Neural cell (in vitro differentiated cells): ENCODE measurements around the gene USP7. TPM values are rescaled to one million over a fixed set of nuclear protein-coding genes. Genes with fewer than 3 reads are reported as not detected.

Experiments used
- H2AFZ ChIP-seq: fragments of 200-600, 300-800 bp; sonication (generic), shearing (Covaris generic); 2 replicates; pipeline ENCODE4 v1.6.0; 2014; ENCODE audit warnings: low read depth, mild to moderate bottlenecking, antibody characterized with exemption, low read length, moderate library complexity
- H3F3A ChIP-seq: fragments of 200-600 bp; shearing (Covaris generic); 2 replicates; pipeline ENCODE4 v1.6.1; 2016; ENCODE audit warnings: mild to moderate bottlenecking, moderate library complexity, mixed read lengths, antibody characterized with exemption, low read length; ENCODE audit not compliant: insufficient read depth, poor library complexity, severe bottlenecking
- H3K27ac ChIP-seq: fragments of 200-600, 300-800 bp; sonication (generic), shearing (Covaris generic); 2 replicates; pipeline ENCODE4 v1.5.1; 2014; ENCODE audit warnings: mild to moderate bottlenecking, low read length, moderate library complexity
- H3K27me3 ChIP-seq: fragments of 300-800, 200-600 bp; sonication (generic), shearing (Covaris generic); 2 replicates; pipeline ENCODE4 v1.6.0; 2014; ENCODE audit warnings: mild to moderate bottlenecking, low read depth, low read length, moderate library complexity; ENCODE audit not compliant: insufficient read depth
- H3K36me3 ChIP-seq: fragments of 300-800, 200-600 bp; sonication (generic), shearing (Covaris generic); 2 replicates; pipeline ENCODE4 v1.5.1; 2014; ENCODE audit warnings: mild to moderate bottlenecking, antibody characterized with exemption, low read length, moderate library complexity; ENCODE audit not compliant: insufficient read depth
- H3K4me2 ChIP-seq: fragments of 300-800, 200-600 bp; sonication (generic), shearing (Covaris generic); 2 replicates; pipeline ENCODE4 v1.6.0; 2014; ENCODE audit warnings: mild to moderate bottlenecking, low read length
- H3K4me3 ChIP-seq: fragments of 300-800, 200-600 bp; sonication (generic), shearing (Covaris generic); 2 replicates; pipeline ENCODE4 v1.5.1; 2014; ENCODE audit warnings: mild to moderate bottlenecking, low read length, moderate library complexity
- H3K79me2 ChIP-seq: fragments of 200-600 bp; shearing (Covaris generic); replicated peaks from 2 replicates; pipeline ENCODE4 v1.6.0; 2014; ENCODE audit warnings: mild to moderate bottlenecking, low read length, moderate library complexity; ENCODE audit not compliant: insufficient read depth
- H3K9ac ChIP-seq: fragments of 300-800, 200-600 bp; sonication (generic), shearing (Covaris generic); 2 replicates; pipeline ENCODE4 v1.6.1; 2016; ENCODE audit warnings: mild to moderate bottlenecking, low read length, mixed read lengths
- H3K9me2 ChIP-seq: fragments of 200-600 bp; shearing (Covaris generic); 2 replicates; pipeline ENCODE4 v1.6.1; 2016; ENCODE audit warnings: mild to moderate bottlenecking, low read length, mixed read lengths; ENCODE audit not compliant: insufficient read depth
- H3K9me3 ChIP-seq: fragments of 200-600, 300-800 bp; sonication (generic), shearing (Covaris generic); 2 replicates; pipeline ENCODE4 v1.6.1; 2016; ENCODE audit warnings: mild to moderate bottlenecking, mixed run types, low read length, moderate library complexity, mixed read lengths
- H4K20me1 ChIP-seq: fragments of 200-600 bp; shearing (Covaris generic); 2 replicates; pipeline ENCODE4 v1.6.1; 2016; ENCODE audit warnings: mild to moderate bottlenecking, mixed run types; ENCODE audit not compliant: insufficient read depth
- EP300 ChIP-seq: fragments of 450-650 bp; conservative IDR thresholded peaks from 2 replicates; pipeline ENCODE4 v1.6.1; 2014; ENCODE audit warnings: antibody characterized with exemption, mild to moderate bottlenecking, moderate library complexity; ENCODE audit not compliant: poor library complexity, severe bottlenecking
- EZH2 ChIP-seq: fragments of 200-600, 300-800 bp; shearing (Covaris generic), sonication (generic); IDR thresholded peaks from 2 replicates; pipeline ENCODE4 v1.6.1; 2014; ENCODE audit warnings: antibody characterized with exemption, low read length, borderline replicate concordance, mild to moderate bottlenecking; ENCODE audit not compliant: insufficient read depth, poor library complexity, severe bottlenecking
- MXI1 ChIP-seq: fragments of 450-650 bp; conservative IDR thresholded peaks from 2 replicates; pipeline ENCODE4 v1.6.1; 2014; ENCODE audit warnings: antibody characterized with exemption, mild to moderate bottlenecking; ENCODE audit not compliant: poor library complexity, severe bottlenecking
- POLR2AphosphoS5 ChIP-seq: IDR thresholded peaks from 2 replicates; pipeline ENCODE4 v1.6.1; 2012
- RAD21 ChIP-seq: fragments of 450-650 bp; conservative IDR thresholded peaks from 2 replicates; pipeline ENCODE4 v1.6.1; 2014; ENCODE audit warnings: antibody characterized with exemption, mild to moderate bottlenecking, moderate library complexity
- SMC3 ChIP-seq: fragments of 450-650 bp; conservative IDR thresholded peaks from 2 replicates; pipeline ENCODE4 v1.6.1; 2014; ENCODE audit warnings: antibody characterized with exemption, mild to moderate bottlenecking, moderate library complexity; ENCODE audit not compliant: poor library complexity
- TAF1 ChIP-seq: IDR thresholded peaks from 2 replicates; pipeline ENCODE4 v1.6.1; 2012; ENCODE audit warnings: low read depth
- polyA minus RNA-seq: library from RNA; depleted of rRNA, polyadenylated mRNA; stranded (reverse); fragments of >200 nt; gene quantifications from 2 replicates; pipeline ENCODE4 v1.2.3, GENCODE V29; 2014
- polyA plus RNA-seq: library from polyadenylated mRNA; depleted of rRNA; stranded (reverse); fragments of >200 nt; gene quantifications from 2 replicates; pipeline ENCODE4 v1.2.3, GENCODE V29; 2014
- TF ChIP-seq, protein P1 (sequence below): fragments of 450-650 bp; IDR thresholded peaks from 2 replicates; pipeline ENCODE4 v1.5.1; 2014; ENCODE audit warnings: antibody characterized with exemption, mild to moderate bottlenecking, moderate library complexity; ENCODE audit not compliant: poor library complexity, severe bottlenecking
- TF ChIP-seq, protein P2 (sequence below): IDR thresholded peaks from 2 replicates; pipeline ENCODE4 v1.6.1; 2012; ENCODE audit warnings: borderline replicate concordance

The USP7 gene
- 49.9 and 52.5 TPM in 2 replicates for polyA plus RNA-seq
- 95.7 and 123 TPM in 2 replicates for polyA minus RNA-seq

DNA sequence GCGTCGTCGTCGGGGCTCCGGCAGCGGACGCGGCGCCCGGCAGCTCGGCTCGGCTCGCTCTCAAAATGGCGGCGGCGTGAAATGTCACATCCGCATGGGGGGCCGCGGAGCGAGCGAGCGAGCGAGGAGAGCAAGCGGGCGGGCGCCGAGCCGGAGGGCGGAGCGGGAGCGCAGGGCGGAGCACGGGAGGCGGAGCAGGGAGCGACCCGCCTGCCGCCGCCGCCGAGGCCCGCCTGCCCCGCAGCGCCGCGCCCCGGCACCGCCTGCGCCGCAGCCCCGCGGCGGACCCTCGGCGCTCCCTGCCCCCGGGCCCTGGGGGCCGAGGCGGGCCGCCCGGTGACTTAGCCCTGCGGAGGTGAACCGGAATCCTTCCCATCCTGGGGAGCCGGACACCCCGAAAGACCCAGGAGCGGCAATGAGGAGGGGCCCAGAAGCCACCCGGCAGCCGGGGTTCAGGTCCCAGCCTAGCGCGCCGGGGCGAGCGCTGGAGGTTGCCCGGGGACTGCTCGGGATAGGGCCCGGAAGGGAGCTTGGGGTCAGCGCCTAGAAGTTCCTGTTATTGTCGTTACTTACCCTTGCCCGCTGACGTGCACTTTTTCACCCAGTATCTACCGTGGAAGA is at the start of gene USP7:
USP7 (minus strand) TSS at position 86 of the 621 bp plus-strand sequence. CDS start 621 bp downstream, outside the sequence.
- no peaks in the 10 kb centered on the region for H3F3A ChIP-seq
- no peaks in the 10 kb centered on the region for H3K36me3 ChIP-seq
- H3K79me2 ChIP-seq = peaks cover 38% of the 10 kb centered on the region
- peaks cover 38% of the 10 kb centered on the region for H4K20me1 ChIP-seq
- H3K27me3 ChIP-seq = no peaks in the 10 kb centered on the region
- no peak within 1 kb of the TSS for H2AFZ ChIP-seq
- no peak within 1 kb of the TSS for H3K4me2 ChIP-seq
- H3K4me3 ChIP-seq = peak within 1 kb of the TSS; percentile 80
- H3K9me3 ChIP-seq = no peaks in the 10 kb centered on the region
- peak; percentile 89 for TF ChIP-seq POLR2AphosphoS5
- TF ChIP-seq, protein P1, sequence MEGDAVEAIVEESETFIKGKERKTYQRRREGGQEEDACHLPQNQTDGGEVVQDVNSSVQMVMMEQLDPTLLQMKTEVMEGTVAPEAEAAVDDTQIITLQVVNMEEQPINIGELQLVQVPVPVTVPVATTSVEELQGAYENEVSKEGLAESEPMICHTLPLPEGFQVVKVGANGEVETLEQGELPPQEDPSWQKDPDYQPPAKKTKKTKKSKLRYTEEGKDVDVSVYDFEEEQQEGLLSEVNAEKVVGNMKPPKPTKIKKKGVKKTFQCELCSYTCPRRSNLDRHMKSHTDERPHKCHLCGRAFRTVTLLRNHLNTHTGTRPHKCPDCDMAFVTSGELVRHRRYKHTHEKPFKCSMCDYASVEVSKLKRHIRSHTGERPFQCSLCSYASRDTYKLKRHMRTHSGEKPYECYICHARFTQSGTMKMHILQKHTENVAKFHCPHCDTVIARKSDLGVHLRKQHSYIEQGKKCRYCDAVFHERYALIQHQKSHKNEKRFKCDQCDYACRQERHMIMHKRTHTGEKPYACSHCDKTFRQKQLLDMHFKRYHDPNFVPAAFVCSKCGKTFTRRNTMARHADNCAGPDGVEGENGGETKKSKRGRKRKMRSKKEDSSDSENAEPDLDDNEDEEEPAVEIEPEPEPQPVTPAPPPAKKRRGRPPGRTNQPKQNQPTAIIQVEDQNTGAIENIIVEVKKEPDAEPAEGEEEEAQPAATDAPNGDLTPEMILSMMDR = peak; percentile 24
- TF ChIP-seq TAF1 = peak; percentile 66
- TF ChIP-seq EP300 = no peak
- H3K9me2 ChIP-seq = no peaks in the 10 kb centered on the region
- peak within 1 kb of the TSS; percentile 82 for H3K9ac ChIP-seq
- H3K27ac ChIP-seq = peak within 1 kb of the TSS; percentile 52

DNA sequence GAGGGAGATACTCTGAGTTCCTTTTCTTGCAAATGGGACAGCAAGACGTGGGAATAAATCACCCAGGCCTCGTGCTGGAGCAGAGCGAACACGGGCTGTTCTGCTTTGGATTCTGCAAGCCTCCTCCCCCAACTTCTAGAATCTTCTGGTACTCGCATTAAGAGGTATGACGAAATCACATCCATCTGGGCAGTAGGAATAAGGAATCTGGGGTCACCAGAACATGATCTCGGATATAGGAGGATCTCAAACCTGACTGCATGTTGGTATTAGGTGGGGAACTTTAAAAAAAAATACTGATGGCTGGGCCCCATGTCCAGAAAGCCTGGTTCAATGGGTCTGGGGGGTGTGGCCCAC is 49.8 kb upstream of the USP7 start:
- no peak overlapping the region for H3K4me3 ChIP-seq
- H3K9me2 ChIP-seq = no peaks in the 10 kb centered on the region
- no peak overlapping the region for H3K9ac ChIP-seq
- no peaks in the 10 kb centered on the region for H3K36me3 ChIP-seq
- H2AFZ ChIP-seq = no peak overlapping the region
- TF ChIP-seq MXI1 (no peak), TAF1 (no peak), RAD21 (no peak), SMC3 (no peak), EP300 (no peak)
- TF ChIP-seq, protein P1 = no peak
- H3K4me2 ChIP-seq = no peak overlapping the region
- H4K20me1 ChIP-seq = no peaks in the 10 kb centered on the region
- no peaks in the 10 kb centered on the region for H3F3A ChIP-seq
- H3K27me3 ChIP-seq = no peaks in the 10 kb centered on the region
- H3K79me2 ChIP-seq = no peaks in the 10 kb centered on the region
- peaks cover 4% of the 10 kb centered on the region for H3K9me3 ChIP-seq
- H3K27ac ChIP-seq = no peak overlapping the region

DNA sequence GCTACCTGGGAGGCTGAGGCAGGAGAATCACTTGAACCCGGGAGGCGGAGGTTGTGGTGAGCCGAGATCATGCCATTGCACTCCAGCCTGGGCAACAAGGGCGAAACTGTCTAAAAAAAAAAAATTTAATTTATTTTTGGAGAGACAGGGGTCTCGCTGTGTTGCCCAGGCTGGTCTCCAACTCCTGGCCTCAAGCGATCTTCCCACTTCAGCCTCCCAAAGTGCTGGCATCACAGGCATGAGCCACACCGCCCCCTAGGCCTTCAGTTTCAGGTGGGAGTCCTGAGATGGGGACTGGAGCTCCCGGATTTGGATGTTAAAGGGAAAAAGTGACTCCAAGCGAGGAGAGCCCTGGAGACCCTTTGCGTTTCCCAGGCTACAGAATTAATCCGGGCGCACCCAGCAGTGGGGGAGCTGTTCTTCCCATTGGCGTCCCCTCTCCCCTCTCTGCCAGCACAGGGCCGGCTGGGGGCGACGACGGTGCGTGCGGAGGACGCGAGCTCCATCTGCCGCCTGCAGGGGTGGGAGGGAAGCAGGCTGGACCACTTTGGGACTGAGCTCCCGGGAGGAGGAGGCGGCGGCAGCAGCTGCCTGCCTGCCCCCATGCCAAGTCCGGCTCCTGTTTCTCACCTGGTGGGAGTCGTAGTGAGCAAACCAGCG is 49.3 kb upstream of the USP7 start:
- Histone ChIP-seq H3K79me2 (no peaks in the 10 kb centered on the region), H3K9ac (no peak overlapping the region), H3K4me2 (no peak overlapping the region), H3K27ac (no peak overlapping the region), H2AFZ (no peak overlapping the region), H3K27me3 (no peaks in the 10 kb centered on the region), H3K9me3 (peaks cover 4% of the 10 kb centered on the region), H4K20me1 (no peaks in the 10 kb centered on the region), H3F3A (no peaks in the 10 kb centered on the region), H3K36me3 (no peaks in the 10 kb centered on the region), H3K4me3 (no peak overlapping the region), H3K9me2 (no peaks in the 10 kb centered on the region)
- TF ChIP-seq, protein P2, sequence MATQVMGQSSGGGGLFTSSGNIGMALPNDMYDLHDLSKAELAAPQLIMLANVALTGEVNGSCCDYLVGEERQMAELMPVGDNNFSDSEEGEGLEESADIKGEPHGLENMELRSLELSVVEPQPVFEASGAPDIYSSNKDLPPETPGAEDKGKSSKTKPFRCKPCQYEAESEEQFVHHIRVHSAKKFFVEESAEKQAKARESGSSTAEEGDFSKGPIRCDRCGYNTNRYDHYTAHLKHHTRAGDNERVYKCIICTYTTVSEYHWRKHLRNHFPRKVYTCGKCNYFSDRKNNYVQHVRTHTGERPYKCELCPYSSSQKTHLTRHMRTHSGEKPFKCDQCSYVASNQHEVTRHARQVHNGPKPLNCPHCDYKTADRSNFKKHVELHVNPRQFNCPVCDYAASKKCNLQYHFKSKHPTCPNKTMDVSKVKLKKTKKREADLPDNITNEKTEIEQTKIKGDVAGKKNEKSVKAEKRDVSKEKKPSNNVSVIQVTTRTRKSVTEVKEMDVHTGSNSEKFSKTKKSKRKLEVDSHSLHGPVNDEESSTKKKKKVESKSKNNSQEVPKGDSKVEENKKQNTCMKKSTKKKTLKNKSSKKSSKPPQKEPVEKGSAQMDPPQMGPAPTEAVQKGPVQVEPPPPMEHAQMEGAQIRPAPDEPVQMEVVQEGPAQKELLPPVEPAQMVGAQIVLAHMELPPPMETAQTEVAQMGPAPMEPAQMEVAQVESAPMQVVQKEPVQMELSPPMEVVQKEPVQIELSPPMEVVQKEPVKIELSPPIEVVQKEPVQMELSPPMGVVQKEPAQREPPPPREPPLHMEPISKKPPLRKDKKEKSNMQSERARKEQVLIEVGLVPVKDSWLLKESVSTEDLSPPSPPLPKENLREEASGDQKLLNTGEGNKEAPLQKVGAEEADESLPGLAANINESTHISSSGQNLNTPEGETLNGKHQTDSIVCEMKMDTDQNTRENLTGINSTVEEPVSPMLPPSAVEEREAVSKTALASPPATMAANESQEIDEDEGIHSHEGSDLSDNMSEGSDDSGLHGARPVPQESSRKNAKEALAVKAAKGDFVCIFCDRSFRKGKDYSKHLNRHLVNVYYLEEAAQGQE = no peak
- TF ChIP-seq TAF1 = no peak
- TF ChIP-seq, protein P1 = no peak
- TF ChIP-seq EP300 = no peak
- no peak for TF ChIP-seq POLR2AphosphoS5
- no peak for TF ChIP-seq EZH2
- TF ChIP-seq RAD21 = no peak
- no peak for TF ChIP-seq SMC3
- no peak for TF ChIP-seq MXI1
